K562 (cell line): ENCODE measurements around the gene ZER1. TPM values are rescaled to one million over a fixed set of nuclear protein-coding genes. Genes with fewer than 3 reads are reported as not detected.
A peak's percentile ranks its signal among the peaks of the same experiment; 100 is the strongest.

Experiments used
- ARHGAP35 ChIP-seq: fragments of 450-650 bp; IDR thresholded peaks from 2 replicates; pipeline ENCODE4 v1.6.1; 2018; ENCODE audit not compliant: partially characterized antibody
- ARID1B ChIP-seq: fragments of 450-650 bp; IDR thresholded peaks from 2 replicates; pipeline ENCODE4 v1.6.1; 2016; ENCODE audit warnings: antibody characterized with exemption, mild to moderate bottlenecking, inconsistent platforms
- BMI1 ChIP-seq: fragments of 150-350 bp; IDR thresholded peaks from 2 replicates; pipeline ENCODE4 v1.6.1; 2014; ENCODE audit warnings: low read length
- CBX2 ChIP-seq: fragments of 200-600 bp; sonication (generic); IDR thresholded peaks from one replicate; pipeline ENCODE4 v1.6.1; 2012; ENCODE audit warnings: mild to moderate bottlenecking, low read length, inconsistent platforms; ENCODE audit not compliant: insufficient read depth, poor library complexity, severe bottlenecking
- CHAMP1 ChIP-seq: fragments of 450-650 bp; IDR thresholded peaks from 2 replicates; pipeline ENCODE4 v1.6.1; 2016; ENCODE audit warnings: mild to moderate bottlenecking
- CREBBP ChIP-seq: IDR thresholded peaks from one replicate; pipeline ENCODE4 v1.6.1; 2012; ENCODE audit warnings: low read depth, mild to moderate bottlenecking, control low read depth, inconsistent platforms, low read length
- ELK3 ChIP-seq: fragments of 450-650 bp; formaldehyde crosslinking; IDR thresholded peaks from 2 replicates; pipeline ENCODE4 v1.4.0; 2020; ENCODE audit warnings: mild to moderate bottlenecking
- FOS ChIP-seq: IDR thresholded peaks from 3 replicates; pipeline ENCODE4 v1.6.1; 2011; ENCODE audit not compliant: insufficient read length; ENCODE audit errors: extremely low read depth
- GATA2 ChIP-seq: sonication (generic); formaldehyde crosslinking; IDR thresholded peaks from 2 replicates; pipeline ENCODE4 v1.4.0; 2020; ENCODE audit warnings: mild to moderate bottlenecking, missing genetic modification reagents
- HMG20A ChIP-seq: fragments of 450-650 bp; formaldehyde crosslinking; conservative IDR thresholded peaks from 2 replicates; pipeline ENCODE4 v1.4.0; 2020; ENCODE audit warnings: mild to moderate bottlenecking, mixed read lengths
- MYBL2 ChIP-seq, 2 experiments: fragments of 450-650 bp in 1 of 2; sonication (generic) in 1 of 2; formaldehyde crosslinking in 1 of 2; IDR thresholded peaks; 2 replicates each; pipeline versions ENCODE4 v1.6.1 to v1.8.1; 2017 to 2022; ENCODE audit warnings: borderline replicate concordance in 1 of 2, inconsistent platforms in 1 of 2, low read depth in 1 of 2, mild to moderate bottlenecking in 1 of 2, missing genetic modification reagents in 1 of 2, moderate library complexity in 1 of 2
- MYC ChIP-seq, 2 experiments: fragments of 250-450 bp in 1 of 2; sonication (Bioruptor Pico) in 1 of 2; IDR thresholded peaks; 2 replicates each; pipeline versions ENCODE4 v1.5.1 to v1.6.1; 2012 to 2021; ENCODE audit warnings: low read depth in 2 of 2, borderline replicate concordance in 1 of 2, improper control_type of control experiment in 1 of 2, low read length in 1 of 2, mild to moderate bottlenecking in 1 of 2, moderate library complexity in 1 of 2
- NFE2L1 ChIP-seq: fragments of 450-650 bp; IDR thresholded peaks from 2 replicates; pipeline ENCODE4 v1.6.1; 2016; ENCODE audit warnings: missing genetic modification characterization, low read depth, mild to moderate bottlenecking, missing compliant biosample characterization, moderate library complexity, borderline replicate concordance
- PHF20 ChIP-seq: fragments of 450-650 bp; IDR thresholded peaks from 2 replicates; pipeline ENCODE4 v1.6.1; 2018; ENCODE audit not compliant: partially characterized antibody
- RAD21 ChIP-seq, 2 experiments: fragments of 250-450 bp in 1 of 2; fragments of 450-650 bp in 1 of 2; sonication (Bioruptor Pico) in 1 of 2; formaldehyde crosslinking in 1 of 2; IDR thresholded peaks in 1 of 2; conservative IDR thresholded peaks in 1 of 2; 2 replicates each; pipeline versions ENCODE4 v1.4.0 to v1.8.0; 2020 to 2022; ENCODE audit warnings: mild to moderate bottlenecking in 2 of 2, moderate library complexity in 1 of 2
- RBM25 ChIP-seq: fragments of 200-400 bp; formaldehyde crosslinking; IDR thresholded peaks from 2 replicates; pipeline ENCODE4 v1.6.1; 2018; ENCODE audit warnings: low read length, low read depth, moderate library complexity; ENCODE audit not compliant: severe bottlenecking
- SMC3 ChIP-seq: conservative IDR thresholded peaks from 2 replicates; pipeline ENCODE4 v1.6.1; 2011; ENCODE audit warnings: low read depth, low read length, improper control_type of control experiment; ENCODE audit not compliant: insufficient read depth
- SRSF1 ChIP-seq: fragments of 200-400 bp; formaldehyde crosslinking; IDR thresholded peaks from 2 replicates; pipeline ENCODE4 v1.6.1; 2017; ENCODE audit warnings: mild to moderate bottlenecking, low read depth, low read length, moderate library complexity
- TAF7 ChIP-seq: fragments of 450-650 bp; IDR thresholded peaks from 2 replicates; pipeline ENCODE4 v1.6.1; 2016; ENCODE audit warnings: missing genetic modification characterization, missing compliant biosample characterization
- ZBTB17 ChIP-seq: fragments of 450-650 bp; formaldehyde crosslinking; IDR thresholded peaks from 2 replicates; pipeline ENCODE4 v1.4.0; 2020; ENCODE audit warnings: mild to moderate bottlenecking
- ZNF384 ChIP-seq: IDR thresholded peaks from 2 replicates; pipeline ENCODE4 v1.6.1; 2012; ENCODE audit warnings: low read depth, low read length, improper control_type of control experiment
- ZNF41 ChIP-seq: fragments of 250-450 bp; sonication (Bioruptor Pico); conservative IDR thresholded peaks from 2 replicates; pipeline ENCODE4 v1.4.0; 2020; ENCODE audit warnings: mild to moderate bottlenecking
- ZNF512 ChIP-seq: IDR thresholded peaks from 2 replicates; pipeline ENCODE4 v1.6.1; 2016; ENCODE audit warnings: missing genetic modification characterization, missing compliant biosample characterization
- ZNF668 ChIP-seq: fragments of 250-450 bp; sonication (Bioruptor Pico); IDR thresholded peaks from 2 replicates; pipeline ENCODE4 v1.8.0; 2022; ENCODE audit warnings: mild to moderate bottlenecking, inconsistent platforms
- polyA plus RNA-seq, 8 experiments: library from polyadenylated mRNA; depleted of rRNA in 4 of 8; stranded (reverse) in 5 of 8; unstranded in 3 of 8; fragments of >200 nt; fragmentation: Nextera tagmentation in 2 of 8; fragmentation: Illumina TruSeq in 1 of 8; extraction: Ambion mirVana in 2 of 8; extraction: Trizol in 1 of 8; gene quantifications; 2 replicates each; pipeline versions ENCODE4 v1.2.1 to v1.2.3, GENCODE V29; 2011 to 2014; ENCODE audit warnings: inconsistent platforms in 1 of 8, missing spikeins in 1 of 8
- total RNA-seq, 7 experiments: library from RNA; depleted of rRNA in 6 of 7; stranded (reverse); fragments of >200 nt in 6 of 7; fragmentation: Illumina TruSeq in 2 of 7; extraction: Trizol in 2 of 7; gene quantifications; 2 replicates each; pipeline versions ENCODE4 v1.2.1 to v1.2.3, GENCODE V29; 2011 to 2021; ENCODE audit warnings: low replicate concordance in 1 of 7

Gene ZER1
- total and polyA plus RNA-seq, 9 of the 15 experiments (the other 6 are each of a cell fraction or from before 2014, with no cell fraction given): 0.07 to 10.7 (median 6.2) TPM

GRCh38 chr9:128733256-128733655, 38.5 kb downstream of the ZER1 start (continued):
- TF ChIP-seq ZNF668 (CRISPR knock-in tag) (no peak), MYC (IDR thresholded peaks at IDR 0.05; ENCODE audit: low read depth, low read length) (peak; percentile 64), MYC (CRISPR knock-in tag; IDR thresholded peaks at IDR 0.05; ENCODE audit: borderline replicate concordance, low read depth) (no peak), ARID1B (no peak), GATA2 (CRISPR knock-in tag) (no peak), ZNF384 (peak; percentile 42), PHF20 (peak; percentile 66), ZNF512 (no peak), TAF7 (tag) (no peak), BMI1 (no peak), RBM25 (no peak), RAD21 (CRISPR knock-in tag; conservative IDR thresholded peaks at IDR 0.05 in 1 of 2, IDR thresholded peaks at IDR 0.05 in 1 of 2) (peak; percentile 87 to 89), ARHGAP35 (no peak), HMG20A (no peak), ELK3 (CRISPR knock-in tag) (no peak), CBX2 (no peak), SMC3 (peak; percentile 84), SRSF1 (no peak), ZBTB17 (CRISPR knock-in tag) (no peak), FOS (no peak), CHAMP1 (no peak), MYBL2 (IDR thresholded peaks at IDR 0.05; ENCODE audit: low read depth) (no peak), MYBL2 (CRISPR knock-in tag; IDR thresholded peaks at IDR 0.05; ENCODE audit: borderline replicate concordance) (no peak), CREBBP (no peak), NFE2L1 (tag) (no peak), ZNF41 (0 out of 2 replicates have a peak, but pooled peaks have one; percentile 9)
